ENCODE results near the gene CCDC57.
A peak's percentile ranks its signal among the peaks of the same experiment; 100 is the strongest.

CCDC57 gene

DNA sequence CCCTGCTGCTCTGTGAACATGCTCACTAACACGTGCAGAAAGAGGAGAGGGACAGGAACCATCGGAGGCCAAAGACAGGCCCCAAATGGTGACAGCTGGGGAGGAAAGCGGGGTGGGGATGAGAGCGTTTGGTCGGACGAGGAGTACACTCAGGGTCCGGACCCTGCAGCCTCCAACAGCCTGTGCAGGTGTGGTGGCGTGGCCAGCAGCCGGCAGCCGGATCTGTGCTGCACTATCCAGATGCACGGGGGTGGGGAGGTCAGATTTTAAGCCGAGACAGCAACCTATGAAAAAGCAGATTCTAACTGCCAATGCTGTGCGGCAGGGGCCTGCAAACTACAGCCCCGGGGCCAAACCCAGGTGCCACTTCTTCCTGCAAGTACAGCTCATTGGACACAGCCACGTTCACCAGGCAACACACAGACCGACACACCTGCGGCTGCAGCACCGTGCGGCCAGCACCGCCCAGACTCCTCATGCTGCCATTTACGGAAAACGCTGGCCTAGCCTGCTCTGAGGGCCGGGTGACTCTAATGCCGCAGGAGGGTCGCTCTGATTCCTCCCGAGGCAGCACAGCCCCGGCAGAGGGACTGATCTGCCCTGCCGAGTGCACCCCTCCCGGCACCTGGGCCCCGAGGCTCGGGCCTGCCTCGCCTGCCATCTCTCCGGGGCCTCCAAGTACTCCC lies 37.4 kb upstream of the CCDC57 start:
- Mint-ChIP-seq H3K9me3 (no peaks in the 10 kb centered on the region), H3K27ac (no peak overlapping the region), H3K4me3 (no peak overlapping the region), H3K4me1 (peaks cover 17 to 27% of the 10 kb centered on the region in 2 donors), H3K27me3 (no peaks in the 10 kb centered on the region), H3K36me3 (peaks cover 51 to 54% of the 10 kb centered on the region in 2 donors)
- no peak for DNase-seq
- ATAC-seq (replicated peaks), result no peak

DNA sequence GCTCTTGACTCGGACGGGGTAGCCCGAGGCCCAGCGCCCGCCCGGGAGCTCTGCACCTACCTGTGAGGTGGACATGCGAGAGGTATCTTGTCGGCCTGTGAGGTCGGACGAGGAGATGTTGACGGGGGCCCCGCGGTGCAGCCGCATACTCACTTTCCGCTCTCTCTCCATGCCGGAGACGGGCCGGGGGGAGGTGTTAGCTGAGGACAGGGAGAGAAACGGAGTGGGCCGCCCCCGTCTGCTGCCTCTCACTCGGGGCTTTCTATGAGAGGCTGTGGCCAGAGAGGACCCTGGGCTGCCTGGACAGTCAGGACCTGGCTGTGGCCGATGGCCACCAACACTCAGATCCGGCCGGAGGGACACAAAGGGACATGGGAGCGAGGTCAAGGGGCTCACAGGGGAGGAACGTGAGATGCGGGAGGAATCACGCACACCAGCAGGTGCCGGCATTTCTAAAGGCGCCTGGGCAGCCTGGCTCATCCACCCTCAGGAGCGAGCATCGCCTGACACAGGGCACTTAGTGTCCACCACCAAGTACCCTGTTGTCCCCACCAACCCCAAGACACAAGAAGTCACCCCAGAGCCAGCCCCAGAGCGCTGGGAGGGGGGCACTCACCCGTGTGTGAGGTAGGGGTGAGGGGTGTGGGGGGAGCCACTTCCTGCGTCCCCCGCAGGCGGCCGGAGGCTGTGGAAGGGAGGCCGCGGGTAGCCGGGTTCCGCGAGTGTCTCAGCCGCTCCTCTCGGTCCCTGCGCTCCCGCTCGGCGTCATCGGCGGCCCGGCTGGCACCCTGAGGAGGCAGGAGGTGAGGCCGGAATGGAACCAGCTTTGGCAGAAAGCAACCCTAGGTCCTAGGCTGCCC lies 36.4 kb upstream of the CCDC57 start:
- H3K36me3 Mint-ChIP-seq, result peaks cover 61 to 63% of the 10 kb centered on the region in 2 donors
- no peaks in the 10 kb centered on the region for H3K9me3 Mint-ChIP-seq
- no peak for DNase-seq
- H3K27ac Mint-ChIP-seq, result peak overlapping the region; percentile 65
- ATAC-seq (replicated peaks), result no peak
- no peak overlapping the region for H3K4me3 Mint-ChIP-seq
- H3K4me1 Mint-ChIP-seq, result peaks cover 23 to 27% of the 10 kb centered on the region in 2 donors
- no peaks in the 10 kb centered on the region for H3K27me3 Mint-ChIP-seq

DNA sequence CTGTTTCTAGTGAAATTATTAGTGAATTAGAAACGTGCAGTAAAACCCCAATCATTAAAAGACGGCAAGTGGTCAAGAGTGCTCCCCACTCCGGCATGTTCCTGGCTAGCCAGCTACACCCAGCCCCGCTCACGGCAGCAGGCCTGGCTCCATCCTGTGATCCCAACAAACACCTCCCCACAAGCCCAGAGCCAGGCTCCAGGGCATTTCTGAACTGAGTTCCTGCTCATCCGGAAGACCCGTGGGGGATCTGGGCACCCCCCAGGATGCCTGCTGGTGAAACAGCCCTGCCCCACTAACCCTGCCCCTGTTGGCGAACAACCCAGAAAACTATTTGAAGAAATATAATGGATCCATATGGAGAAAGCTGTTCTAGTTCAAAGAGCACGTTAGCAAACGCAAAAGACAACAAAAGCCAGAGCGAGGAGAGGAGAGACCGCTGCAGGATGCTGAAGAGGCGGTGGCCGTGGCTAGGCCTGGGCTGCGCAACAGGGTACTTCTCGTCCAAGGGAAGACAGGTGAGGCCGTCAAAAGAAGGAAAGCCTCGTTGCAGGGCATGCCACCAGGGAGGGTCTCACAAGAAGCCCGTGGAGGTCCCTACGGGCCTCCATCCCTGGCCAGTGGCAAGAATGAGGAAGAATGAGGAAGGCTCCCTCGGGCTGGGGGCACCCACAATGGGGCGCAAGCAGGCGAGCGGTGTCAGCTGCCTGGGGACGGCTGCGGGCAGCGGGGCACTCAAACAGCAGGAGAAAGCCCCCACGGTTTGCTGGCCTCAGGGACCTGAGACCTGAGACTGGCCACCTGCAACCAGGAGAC lies 35.4 kb upstream of the CCDC57 start:
- H3K27me3 Mint-ChIP-seq, result no peaks in the 10 kb centered on the region
- H3K4me1 Mint-ChIP-seq, result peaks cover 26 to 31% of the 10 kb centered on the region in 2 donors
- no peaks in the 10 kb centered on the region for H3K9me3 Mint-ChIP-seq
- no peak for ATAC-seq (replicated peaks)
- H3K4me3 Mint-ChIP-seq, result peak overlapping the region; percentile 14 to 62
- H3K27ac Mint-ChIP-seq, result peak overlapping the region; percentile 73
- DNase-seq, result no peak
- peaks cover 63 to 64% of the 10 kb centered on the region in 2 donors for H3K36me3 Mint-ChIP-seq

GRCh38 chr17:82247182-82247823 lies 34.7 kb upstream of the CCDC57 start:
- no peaks in the 10 kb centered on the region for H3K27me3 Mint-ChIP-seq
- DNase-seq (no peak), ATAC-seq (replicated peaks) (peak in 1 of 2 donors; percentile 15)
- no peaks in the 10 kb centered on the region for H3K9me3 Mint-ChIP-seq
- H3K27ac Mint-ChIP-seq, result peak overlapping the region; percentile 94
- H3K36me3 Mint-ChIP-seq, result peaks cover 55 to 61% of the 10 kb centered on the region in 2 donors
- no peak overlapping the region for H3K4me3 Mint-ChIP-seq
- H3K4me1 Mint-ChIP-seq, result peaks cover 30 to 39% of the 10 kb centered on the region in 2 donors

DNA sequence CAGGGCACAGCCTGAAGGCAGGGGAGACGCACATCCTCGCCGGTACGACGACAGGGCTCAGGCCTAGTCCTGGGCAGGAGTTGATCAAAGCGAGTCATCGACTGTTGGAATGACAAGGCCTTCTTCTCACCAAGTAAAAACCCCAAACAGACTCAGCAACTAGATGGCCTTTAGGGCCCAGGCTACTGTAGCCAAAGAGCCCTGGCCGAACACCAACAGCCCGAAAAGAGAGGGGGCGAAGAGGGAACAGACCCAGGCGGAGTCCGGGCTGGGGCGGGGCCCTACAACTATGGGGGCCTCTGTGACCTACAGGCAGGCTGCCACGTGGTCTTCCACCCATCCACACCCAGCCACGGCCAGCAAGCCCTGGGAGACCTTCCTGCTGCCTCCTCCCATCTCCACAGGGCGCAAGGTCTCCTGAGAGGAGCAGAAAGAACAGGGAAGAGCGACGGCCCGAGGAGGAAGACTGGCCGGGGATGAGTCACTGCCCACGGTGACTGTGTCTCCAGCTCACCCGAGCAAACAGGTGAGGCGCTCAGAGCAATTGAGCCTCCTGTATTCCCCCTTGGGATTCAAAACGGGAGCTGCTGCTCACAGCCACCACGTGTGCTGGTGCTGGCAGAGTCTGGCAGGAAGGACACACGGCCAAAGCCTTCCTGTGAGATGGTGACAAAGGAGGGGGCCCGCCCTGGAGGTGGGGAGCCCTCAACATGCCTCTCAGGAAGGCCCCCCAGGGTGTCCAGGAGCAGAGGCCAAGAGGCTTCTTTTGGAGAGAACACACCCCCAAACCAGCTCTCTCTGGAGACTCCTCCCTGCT lies 33.9 kb upstream of the CCDC57 start:
- H3K36me3 Mint-ChIP-seq, result peaks cover 56 to 60% of the 10 kb centered on the region in 2 donors

DNA sequence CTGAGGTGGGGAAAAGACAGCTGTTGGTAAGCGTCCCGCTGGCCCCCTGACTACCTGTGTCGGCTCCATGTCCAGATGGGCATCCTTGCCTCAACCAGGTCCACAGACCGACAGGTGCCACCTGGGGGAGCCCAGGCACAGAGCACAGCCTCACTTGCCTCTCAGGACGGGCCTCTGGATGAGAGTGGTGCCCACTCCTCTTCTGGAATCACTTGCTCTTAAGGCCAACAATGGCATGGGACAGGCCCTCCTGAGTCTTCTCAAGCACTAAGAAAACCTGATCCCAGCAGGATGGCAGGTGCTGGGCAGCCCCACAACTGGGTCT lies 33.4 kb upstream of the CCDC57 start:
- peaks cover 52 to 60% of the 10 kb centered on the region in 2 donors for H3K36me3 Mint-ChIP-seq
- no peak for DNase-seq
- peak overlapping the region; percentile 94 for H3K27ac Mint-ChIP-seq
- H3K4me1 Mint-ChIP-seq, result peaks cover 42 to 52% of the 10 kb centered on the region in 2 donors
- no peak overlapping the region for H3K4me3 Mint-ChIP-seq
- no peaks in the 10 kb centered on the region for H3K9me3 Mint-ChIP-seq
- no peaks in the 10 kb centered on the region for H3K27me3 Mint-ChIP-seq
- ATAC-seq (replicated peaks), result no peak

More for the DNA sequence above, 33.9 kb upstream of the CCDC57 start:
- H3K27me3 Mint-ChIP-seq, result no peaks in the 10 kb centered on the region
- no peak overlapping the region for H3K4me3 Mint-ChIP-seq
- peak overlapping the region; percentile 94 for H3K27ac Mint-ChIP-seq
- H3K9me3 Mint-ChIP-seq, result no peaks in the 10 kb centered on the region
- H3K4me1 Mint-ChIP-seq, result peaks cover 37 to 46% of the 10 kb centered on the region in 2 donors
- ATAC-seq (replicated peaks) (peak; percentile 41 to 53), DNase-seq (no peak)

DNA sequence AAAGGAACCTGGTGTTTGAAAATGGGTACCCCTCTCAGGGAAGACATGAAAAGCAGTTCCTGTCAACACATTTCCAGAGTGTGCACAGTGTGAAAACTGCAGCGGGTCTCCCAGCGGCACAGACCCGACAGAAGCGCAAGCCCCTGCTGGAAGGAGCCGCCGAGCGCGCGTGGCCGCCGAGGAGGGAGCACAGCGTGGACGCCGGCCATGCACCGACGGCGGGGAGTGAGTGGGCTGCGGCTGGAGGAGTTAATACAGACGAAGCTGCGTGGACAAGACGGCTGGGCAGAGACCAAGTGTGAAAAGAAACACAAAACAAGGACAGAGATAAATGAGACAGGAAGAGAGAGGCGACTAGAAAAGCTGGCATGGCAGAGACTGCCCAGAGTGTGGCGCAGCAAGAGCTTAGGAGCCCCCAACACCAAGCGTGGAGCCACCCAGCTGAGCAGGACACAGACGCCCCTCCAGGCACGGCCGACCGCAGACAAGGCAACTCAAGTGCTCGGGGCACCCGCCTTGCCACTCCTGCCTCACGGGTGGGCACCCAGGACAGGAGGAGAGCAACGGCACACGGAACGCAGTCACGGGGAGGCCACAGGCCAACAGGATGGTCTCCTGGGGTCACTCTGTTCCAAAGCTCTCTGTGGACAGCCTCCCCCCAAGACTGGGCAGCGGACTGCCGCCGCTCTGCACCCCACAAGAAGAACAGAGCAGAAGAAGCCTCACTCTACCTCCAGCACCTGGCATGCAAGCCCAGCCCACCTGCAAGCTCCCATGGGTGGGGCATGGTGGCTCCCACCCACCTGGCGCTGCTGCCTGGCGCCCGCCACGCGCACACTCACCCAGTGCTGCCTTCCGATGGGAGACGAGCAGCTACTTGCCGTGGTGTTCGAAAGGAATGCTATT lies 32.7 kb upstream of the CCDC57 start:
- Mint-ChIP-seq H3K9me3 (no peaks in the 10 kb centered on the region), H3K4me3 (no peak overlapping the region), H3K27ac (no peak overlapping the region), H3K27me3 (no peaks in the 10 kb centered on the region), H3K36me3 (peaks cover 54 to 64% of the 10 kb centered on the region in 2 donors), H3K4me1 (peaks cover 47 to 58% of the 10 kb centered on the region in 2 donors)
- DNase-seq, result no peak
- no peak for ATAC-seq (replicated peaks)

- H3K36me3 Mint-ChIP-seq, result peaks cover 54 to 68% of the 10 kb centered on the region in 2 donors
- ATAC-seq (replicated peaks) (no peak), DNase-seq (no peak)
- peaks cover 54 to 66% of the 10 kb centered on the region in 2 donors for H3K4me1 Mint-ChIP-seq
- H3K27me3 Mint-ChIP-seq, result no peaks in the 10 kb centered on the region
- no peaks in the 10 kb centered on the region for H3K9me3 Mint-ChIP-seq
- no peak overlapping the region for H3K4me3 Mint-ChIP-seq
- H3K27ac Mint-ChIP-seq, result peak overlapping the region; percentile 33
Observed at GRCh38 chr17:82244413-82245133, 31.9 kb upstream of the CCDC57 start.

- peaks cover 59 to 71% of the 10 kb centered on the region in 2 donors for H3K4me1 Mint-ChIP-seq
- H3K36me3 Mint-ChIP-seq, result peaks cover 56 to 67% of the 10 kb centered on the region in 2 donors
- no peak for DNase-seq
- no peaks in the 10 kb centered on the region for H3K9me3 Mint-ChIP-seq
- H3K27me3 Mint-ChIP-seq, result no peaks in the 10 kb centered on the region
- H3K27ac Mint-ChIP-seq, result peak overlapping the region; percentile 33
- H3K4me3 Mint-ChIP-seq, result no peak overlapping the region
- no peak for ATAC-seq (replicated peaks)
Observed at GRCh38 chr17:82243648-82244412, 31.2 kb upstream of the CCDC57 start.

GRCh38 chr17:82242977-82243647 lies 30.5 kb upstream of the CCDC57 start:
- Mint-ChIP-seq H3K9me3 (no peaks in the 10 kb centered on the region), H3K27me3 (no peaks in the 10 kb centered on the region), H3K27ac (no peak overlapping the region), H3K4me3 (no peak overlapping the region), H3K36me3 (peaks cover 51 to 63% of the 10 kb centered on the region in 2 donors), H3K4me1 (peaks cover 62 to 71% of the 10 kb centered on the region in 2 donors)
- DNase-seq (no peak), ATAC-seq (replicated peaks) (no peak)

GRCh38 chr17:82242698-82242976 lies 30.0 kb upstream of the CCDC57 start:
- H3K9me3 Mint-ChIP-seq, result no peaks in the 10 kb centered on the region
- no peaks in the 10 kb centered on the region for H3K27me3 Mint-ChIP-seq
- peaks cover 59 to 71% of the 10 kb centered on the region in 2 donors for H3K4me1 Mint-ChIP-seq
- H3K4me3 Mint-ChIP-seq, result peak overlapping the region in 1 of 2 donors; percentile 36
- peak overlapping the region; percentile 75 for H3K27ac Mint-ChIP-seq
- ATAC-seq (replicated peaks) (no peak), DNase-seq (no peak)
- H3K36me3 Mint-ChIP-seq, result peaks cover 48 to 59% of the 10 kb centered on the region in 2 donors

Measured in stimulated activated naive B cell treated with anti-CD40 and anti-IgM and Interleukin-4, amounts not matched to agents 10 μg/mL and 1 μg/mL and 100 μg/mL, for 72 hours (primary cell).